Measurements from ENCODE around the gene SFXN5. TPM values are rescaled to one million over a fixed set of nuclear protein-coding genes. Genes with fewer than 3 reads are reported as not detected.

SFXN5 gene
- total and polyA plus RNA-seq, 2 of the 8 experiments (the other 6 are each of a cell fraction or from before 2014, with no cell fraction given): 29.3 to 33.1 TPM

DNA sequence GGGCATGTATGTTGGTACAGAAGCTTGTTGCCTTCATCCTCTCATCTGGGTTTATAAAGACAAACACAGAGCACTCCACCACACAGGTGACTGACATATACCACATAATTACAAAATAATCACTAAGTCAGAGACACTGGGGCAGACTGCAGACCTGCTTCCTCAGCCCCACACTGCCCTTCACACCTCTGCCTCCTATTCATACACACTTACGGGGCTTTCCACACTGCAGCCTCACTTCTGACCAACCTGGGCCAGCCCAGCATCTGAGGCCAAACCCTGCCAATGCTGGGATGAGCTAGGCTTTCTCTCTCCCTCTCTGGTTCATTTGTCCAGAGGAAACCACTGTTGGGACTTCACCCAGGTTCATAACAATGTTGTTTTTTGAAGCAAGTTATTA lies 149.7 kb downstream of the SFXN5 start (continued):
- no peak for TF ChIP-seq SP2 (IDR thresholded peaks at IDR 0.05; ENCODE audit: low read length)
- no peak for TF ChIP-seq SIRT6 (IDR thresholded peaks at IDR 0.05; ENCODE audit: low read length)
- TF ChIP-seq SRF (IDR thresholded peaks at IDR 0.05; ENCODE audit: low read depth, low read length): no peak
- no peak for TF ChIP-seq KDM4A (IDR thresholded peaks at IDR 0.05; ENCODE audit: low read depth, low read length, severe bottlenecking)
- TF ChIP-seq NANOG (IDR thresholded peaks at IDR 0.05; ENCODE audit: insufficient read depth, low read depth, low read length, poor library complexity, severe bottlenecking): no peak
- TF ChIP-seq YY1 (IDR thresholded peaks at IDR 0.05; ENCODE audit: low read depth, low read length): no peak
- no peak for TF ChIP-seq JUND (IDR thresholded peaks at IDR 0.05; ENCODE audit: low read length)
